HCT116 (cell line): ENCODE data around the gene ARHGEF39. TPM values are rescaled to one million over a fixed set of nuclear protein-coding genes. Genes with fewer than 3 reads are reported as not detected.

Experiments
- ATAC-seq: fragments of 200-7000 bp; cut with Tn5 transposase; 2 replicates; pipeline ENCODE4 v1.9.1; 2020; ENCODE audit warnings: mild to moderate bottlenecking, moderate library complexity
- BruUV-seq: library from RNA; stranded (reverse); fragments of 400-500 nt; replicated peaks from 2 replicates; lab custom pipeline; 2021; lab: Mats Ljungman, UMichigan
- CTCF ChIA-PET: fragments of 300-600 bp; sonication (Branson Sonifier 250); formaldehyde crosslinking; loops from one replicate; lab custom pipeline; 2021; ENCODE audit warnings: antibody characterized with exemption; lab: Charles Lee
- POLR2A ChIA-PET: fragments of 300-600, 350-600 bp; sonication (Branson Sonifier 250); formaldehyde crosslinking; loops from one replicate; lab custom pipeline; 2021; ENCODE audit warnings: antibody characterized with exemption; lab: Charles Lee
- RAD21 ChIA-PET, 2 experiments: fragments of 300-600 bp; sonication (Branson Sonifier 250); formaldehyde crosslinking; loops; one replicate each; lab custom pipeline; 2023; ENCODE audit warnings: low total read pairs in 2 of 2; ENCODE audit not compliant: uncharacterized antibody in 2 of 2, unreplicated experiment in 2 of 2, low non-redundant PET in 1 of 2; lab: Charles Lee
- DNase-seq: peaks from one replicate; pipeline ENCODE4 v3.0.0-alpha.2; 2010; ENCODE audit warnings: low read depth, low spot score
- H2AFZ ChIP-seq: fragments of 200-600 bp; shearing (Covaris generic), sonication (generic); 2 replicates; pipeline ENCODE4 v1.6.1; 2017; ENCODE audit warnings: low read depth, mixed run types, mixed read lengths, antibody characterized with exemption, low read length; ENCODE audit not compliant: poor library complexity, severe bottlenecking
- H3K27ac ChIP-seq: 2 replicates; pipeline ENCODE4 v1.5.1; 2012; ENCODE audit warnings: low read depth, low read length
- H3K27me3 ChIP-seq: fragments of 200-600 bp; sonication (generic); 2 replicates; pipeline ENCODE4 v1.6.1; 2016; ENCODE audit warnings: mixed run types, low read length, mixed read lengths; ENCODE audit not compliant: insufficient read depth
- H3K36me3 ChIP-seq, 2 experiments: fragments of 200-500 bp in 1 of 2; fragments of 200-600 bp in 1 of 2; sonication (Bioruptor generic) in 1 of 2; sonication (generic) in 1 of 2; 2 replicates each; pipeline versions ENCODE4 v1.5.1 to v1.6.1; 2014 to 2016; ENCODE audit warnings: low read length in 2 of 2, inconsistent platforms in 1 of 2, mixed read lengths in 1 of 2, mixed run types in 1 of 2; ENCODE audit not compliant: insufficient read depth in 2 of 2, control insufficient read depth in 1 of 2
- H3K4me1 ChIP-seq, 2 experiments: fragments of 200-600 bp in 1 of 2; sonication (generic) in 1 of 2; 2 replicates each; pipeline versions ENCODE4 v1.5.1 to v1.6.1; 2012 to 2017; ENCODE audit warnings: low read length in 2 of 2, inconsistent platforms in 1 of 2, mild to moderate bottlenecking in 1 of 2, mixed read lengths in 1 of 2, mixed run types in 1 of 2, moderate library complexity in 1 of 2; ENCODE audit not compliant: insufficient read depth in 2 of 2, control insufficient read depth in 1 of 2
- H3K4me2 ChIP-seq: fragments of 200-600 bp; sonication (generic); 2 replicates; pipeline ENCODE4 v1.6.1; 2017; ENCODE audit warnings: mixed run types, low read length, mixed read lengths
- H3K4me3 ChIP-seq, 2 experiments: fragments of 200-600 bp in 1 of 2; sonication (generic) in 1 of 2; replicated peaks in 1 of 2; 2 replicates each; pipeline ENCODE4 v1.5.1; 2011 to 2016; ENCODE audit warnings: low read length in 2 of 2, control low read depth in 1 of 2, low read depth in 1 of 2, mild to moderate bottlenecking in 1 of 2, mixed read lengths in 1 of 2, mixed run types in 1 of 2
- H3K79me2 ChIP-seq: fragments of 200-600 bp; sonication (generic); 2 replicates; pipeline ENCODE4 v1.6.1; 2017; ENCODE audit warnings: mild to moderate bottlenecking, mixed run types, low read length, moderate library complexity, mixed read lengths; ENCODE audit not compliant: insufficient read depth
- H3K9ac ChIP-seq: fragments of 200-600 bp; sonication (generic); 2 replicates; pipeline ENCODE4 v1.6.1; 2016; ENCODE audit warnings: low read length, mixed read lengths
- H3K9me2 ChIP-seq: fragments of 200-600 bp; sonication (generic), shearing (Covaris generic); 2 replicates; pipeline ENCODE4 v1.6.1; 2017; ENCODE audit warnings: mixed run types, mild to moderate bottlenecking, moderate library complexity; ENCODE audit not compliant: insufficient read depth
- H3K9me3 ChIP-seq, 2 experiments: fragments of 200-500 bp in 1 of 2; fragments of 200-600 bp in 1 of 2; sonication (Bioruptor generic) in 1 of 2; sonication (generic) in 1 of 2; 2 replicates each; pipeline ENCODE4 v1.6.1; 2014 to 2017; ENCODE audit warnings: low read length in 2 of 2, mixed read lengths in 2 of 2, inconsistent platforms in 1 of 2, low read depth in 1 of 2, mild to moderate bottlenecking in 1 of 2, mixed run types in 1 of 2, moderate library complexity in 1 of 2; ENCODE audit not compliant: control insufficient read depth in 1 of 2, insufficient read depth in 1 of 2
- H4K20me1 ChIP-seq: fragments of 200-600 bp; sonication (generic), shearing (Covaris generic); 2 replicates; pipeline ENCODE4 v1.6.1; 2017; ENCODE audit warnings: mixed run types, mild to moderate bottlenecking, moderate library complexity; ENCODE audit not compliant: insufficient read depth
- CEBPB ChIP-seq: IDR thresholded peaks from 2 replicates; pipeline ENCODE4 v1.6.1; 2012; ENCODE audit warnings: low read depth
- EZH2phosphoT487 ChIP-seq: fragments of 200-600 bp; IDR thresholded peaks from 2 replicates; pipeline ENCODE4 v1.6.1; 2018; ENCODE audit warnings: antibody characterized with exemption, borderline replicate concordance
- FOSL1 ChIP-seq: IDR thresholded peaks from 2 replicates; pipeline ENCODE4 v1.6.1; 2012; ENCODE audit warnings: low read depth
- JUND ChIP-seq: IDR thresholded peaks from 2 replicates; pipeline ENCODE4 v1.6.1; 2012
- POLR2A ChIP-seq: IDR thresholded peaks from 2 replicates; pipeline ENCODE4 v1.7.0; 2011; ENCODE audit warnings: borderline replicate concordance; ENCODE audit not compliant: insufficient read depth, insufficient read length; ENCODE audit errors: extremely low read depth
- POLR2AphosphoS5 ChIP-seq: IDR thresholded peaks from 2 replicates; pipeline ENCODE4 v1.6.1; 2011; ENCODE audit warnings: mild to moderate bottlenecking, low read depth, low read length, moderate library complexity
- RAD21 ChIP-seq: IDR thresholded peaks from 2 replicates; pipeline ENCODE4 v1.6.1; 2012; ENCODE audit warnings: low read depth, mild to moderate bottlenecking
- SRF ChIP-seq: IDR thresholded peaks from 2 replicates; pipeline ENCODE4 v1.6.1; 2012; ENCODE audit warnings: low read depth
- TCF7L2 ChIP-seq: IDR thresholded peaks from 2 replicates; pipeline ENCODE4 v1.7.0; 2011; ENCODE audit warnings: borderline replicate concordance, inconsistent platforms; ENCODE audit not compliant: insufficient read depth, insufficient read length; ENCODE audit errors: extremely low read depth
- ZNF274 ChIP-seq: fragments of 200-500 bp; sonication (Bioruptor generic); IDR thresholded peaks from 2 replicates; pipeline ENCODE4 v1.6.1; 2014; ENCODE audit warnings: mild to moderate bottlenecking, low read depth, low read length, inconsistent platforms
- intact Hi-C: fragments of 100-400 bp; cut with micrococcal nuclease; formaldehyde crosslinking; loops from 2 replicates; pipeline ENCODE4 v1.10.0; 2022
- total RNA-seq: library from RNA; stranded (reverse); gene quantifications from one replicate; pipeline ENCODE4 v1.2.1, GENCODE V29; 2021; ENCODE audit not compliant: unreplicated experiment
- TF ChIP-seq, protein P1 (sequence below): IDR thresholded peaks from 2 replicates; pipeline ENCODE4 v1.6.1; 2012; ENCODE audit warnings: low read depth

Gene ARHGEF39
- total RNA-seq, 1 experiment from 2014 or later = 29.8 TPM

DNA sequence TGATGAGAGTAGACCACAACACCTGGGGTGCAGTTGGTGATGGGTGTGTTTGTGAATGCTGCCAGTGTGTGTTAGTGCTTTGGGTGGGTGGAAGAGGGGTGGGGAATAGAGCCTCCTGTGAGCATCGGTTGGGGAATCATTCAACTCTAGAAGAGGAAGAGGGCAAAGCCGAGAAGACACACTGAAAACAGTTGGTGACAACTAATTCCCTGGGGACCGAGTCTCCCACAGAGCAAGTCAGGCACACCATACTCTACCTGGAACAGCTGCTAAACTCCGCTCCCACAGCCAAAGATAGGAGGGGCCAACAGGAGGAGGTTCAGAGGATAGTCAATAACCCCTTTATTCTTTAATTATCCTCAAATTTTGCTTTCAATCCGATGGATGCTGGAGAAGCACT is 1.6 kb upstream of the ARHGEF39 start:
- H3K27ac ChIP-seq = no peak overlapping the region
- intact Hi-C loops = no loop called here
- H3K9me2 ChIP-seq = no peaks in the 10 kb centered on the region
- no peak overlapping the region for H3K4me3 ChIP-seq
- no peaks in the 10 kb centered on the region for H3K27me3 ChIP-seq
- no peaks in the 10 kb centered on the region for H3K9me3 ChIP-seq
- H2AFZ ChIP-seq = no peak overlapping the region
- TF ChIP-seq FOSL1 (no peak), EZH2phosphoT487 (no peak), CEBPB (no peak), POLR2A (no peak), ZNF274 (no peak), POLR2AphosphoS5 (no peak), JUND (no peak), SRF (no peak), RAD21 (no peak), TCF7L2 (no peak)
- TF ChIP-seq, protein P1, sequence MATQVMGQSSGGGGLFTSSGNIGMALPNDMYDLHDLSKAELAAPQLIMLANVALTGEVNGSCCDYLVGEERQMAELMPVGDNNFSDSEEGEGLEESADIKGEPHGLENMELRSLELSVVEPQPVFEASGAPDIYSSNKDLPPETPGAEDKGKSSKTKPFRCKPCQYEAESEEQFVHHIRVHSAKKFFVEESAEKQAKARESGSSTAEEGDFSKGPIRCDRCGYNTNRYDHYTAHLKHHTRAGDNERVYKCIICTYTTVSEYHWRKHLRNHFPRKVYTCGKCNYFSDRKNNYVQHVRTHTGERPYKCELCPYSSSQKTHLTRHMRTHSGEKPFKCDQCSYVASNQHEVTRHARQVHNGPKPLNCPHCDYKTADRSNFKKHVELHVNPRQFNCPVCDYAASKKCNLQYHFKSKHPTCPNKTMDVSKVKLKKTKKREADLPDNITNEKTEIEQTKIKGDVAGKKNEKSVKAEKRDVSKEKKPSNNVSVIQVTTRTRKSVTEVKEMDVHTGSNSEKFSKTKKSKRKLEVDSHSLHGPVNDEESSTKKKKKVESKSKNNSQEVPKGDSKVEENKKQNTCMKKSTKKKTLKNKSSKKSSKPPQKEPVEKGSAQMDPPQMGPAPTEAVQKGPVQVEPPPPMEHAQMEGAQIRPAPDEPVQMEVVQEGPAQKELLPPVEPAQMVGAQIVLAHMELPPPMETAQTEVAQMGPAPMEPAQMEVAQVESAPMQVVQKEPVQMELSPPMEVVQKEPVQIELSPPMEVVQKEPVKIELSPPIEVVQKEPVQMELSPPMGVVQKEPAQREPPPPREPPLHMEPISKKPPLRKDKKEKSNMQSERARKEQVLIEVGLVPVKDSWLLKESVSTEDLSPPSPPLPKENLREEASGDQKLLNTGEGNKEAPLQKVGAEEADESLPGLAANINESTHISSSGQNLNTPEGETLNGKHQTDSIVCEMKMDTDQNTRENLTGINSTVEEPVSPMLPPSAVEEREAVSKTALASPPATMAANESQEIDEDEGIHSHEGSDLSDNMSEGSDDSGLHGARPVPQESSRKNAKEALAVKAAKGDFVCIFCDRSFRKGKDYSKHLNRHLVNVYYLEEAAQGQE = no peak
- POLR2A ChIA-PET = interaction anchor here (3.0 kb wide), 1 partner anchor 23 kb away, joined by 16 read pairs; the partner anchor contains the start of gene TPM2
- peaks cover 27 to 57% of the 10 kb centered on the region in 2 experiments; a peak in 3 of 4 replicates for H3K4me1 ChIP-seq
- H4K20me1 ChIP-seq = no peaks in the 10 kb centered on the region
- no TSS peak for BruUV-seq
- DNase-seq = no peak
- H3K9ac ChIP-seq = no peak overlapping the region
- H3K79me2 ChIP-seq = peaks cover 28% of the 10 kb centered on the region; the same call in 1 of the 2 replicates
- H3K4me2 ChIP-seq = no peak overlapping the region
- peaks cover 5 to 16% of the 10 kb centered on the region in 2 experiments; a peak in 3 of 4 replicates for H3K36me3 ChIP-seq
- CTCF ChIA-PET = no interaction called here
- RAD21 ChIA-PET = no interaction called here
- ATAC-seq = no peak
